Activated CD8-positive, alpha-beta T cell treated with anti-CD3 and anti-CD28 coated beads, Interleukin-2, amount 10 ng/mL, durations not matched to agents 7 days and 5 days (primary cell): ENCODE measurements around the gene MTIF3. TPM values are rescaled to one million over a fixed set of nuclear protein-coding genes. Genes with fewer than 3 reads are reported as not detected.

Experiments
- ATAC-seq: fragments of 150-1000 bp; cut with Tn5 transposase; one replicate; pipeline ENCODE4 v1.10.0; 2021; ENCODE audit warnings: moderate library complexity
- CTCF ChIA-PET: fragments of 350-600 bp; sonication (Branson Sonifier 250); formaldehyde crosslinking; loops from one replicate; lab custom pipeline; 2021; ENCODE audit warnings: antibody characterized with exemption; lab: Charles Lee
- POLR2A ChIA-PET: fragments of 350-600 bp; sonication (Branson Sonifier 250); formaldehyde crosslinking; loops from one replicate; lab custom pipeline; 2021; ENCODE audit warnings: antibody characterized with exemption; lab: Charles Lee
- DNase-seq: peaks from one replicate; pipeline ENCODE4 v3.0.0-alpha.2; 2020
- H3K27ac Mint-ChIP-seq: one replicate; pipeline ENCODE4 v1.8.0; 2021; ENCODE audit warnings: mild to moderate bottlenecking, mixed read lengths
- H3K27me3 Mint-ChIP-seq: one replicate; pipeline ENCODE4 v1.8.0; 2021; ENCODE audit warnings: low read depth, mixed read lengths
- H3K36me3 Mint-ChIP-seq: one replicate; pipeline ENCODE4 v1.8.0; 2021; ENCODE audit warnings: low read depth, mixed read lengths
- H3K4me1 Mint-ChIP-seq: one replicate; pipeline ENCODE4 v1.8.0; 2021; ENCODE audit warnings: low read depth, mixed read lengths
- H3K4me3 Mint-ChIP-seq: one replicate; pipeline ENCODE4 v1.8.0; 2021; ENCODE audit warnings: mild to moderate bottlenecking, mixed read lengths
- H3K9me3 Mint-ChIP-seq: one replicate; pipeline ENCODE4 v1.8.0; 2022; ENCODE audit warnings: mixed read lengths; ENCODE audit not compliant: insufficient read depth
- total RNA-seq, 2 experiments: library from RNA; stranded (reverse); gene quantifications; one replicate each; pipeline ENCODE4 v1.2.3, GENCODE V29; 2021

Gene MTIF3
- total RNA-seq, 2 experiments from 2014 or later: 39.9 to 44.7 TPM

DNA sequence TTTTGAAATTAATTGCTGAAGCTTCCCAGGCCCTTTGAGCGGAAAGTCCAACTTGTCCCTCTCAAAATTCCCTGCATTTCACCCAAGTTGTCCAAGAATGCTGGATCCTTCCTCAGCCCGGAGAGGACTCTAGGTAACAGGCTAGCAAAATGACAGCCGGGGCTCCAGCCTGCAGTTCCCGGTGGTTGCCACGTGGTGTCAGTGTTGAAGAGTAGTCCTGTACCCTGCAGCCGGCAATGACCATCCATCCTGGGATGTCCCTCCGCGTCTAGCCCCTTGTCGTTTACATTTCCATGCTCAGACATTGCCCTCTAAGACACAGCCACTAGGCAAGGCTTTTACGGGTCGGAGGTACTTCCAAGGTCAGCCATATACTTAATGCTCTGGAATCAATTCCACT, 31.4 kb upstream of the MTIF3 start:
- ATAC-seq: no peak
- H3K9me3 Mint-ChIP-seq: peaks cover 7% of the 10 kb centered on the region
- H3K27ac Mint-ChIP-seq: no peak overlapping the region
- H3K4me1 Mint-ChIP-seq: peaks cover 6% of the 10 kb centered on the region
- no peak overlapping the region for H3K4me3 Mint-ChIP-seq
- DNase-seq: peak; percentile 54
- ChIA-PET POLR2A (no interaction called here), CTCF (interaction anchor here (2.3 kb wide), 1 partner anchor 345 kb away, joined by 7 read pairs; no protein-coding TSS in a partner anchor)
- peaks cover 10% of the 10 kb centered on the region for H3K27me3 Mint-ChIP-seq
- no peaks in the 10 kb centered on the region for H3K36me3 Mint-ChIP-seq

DNA sequence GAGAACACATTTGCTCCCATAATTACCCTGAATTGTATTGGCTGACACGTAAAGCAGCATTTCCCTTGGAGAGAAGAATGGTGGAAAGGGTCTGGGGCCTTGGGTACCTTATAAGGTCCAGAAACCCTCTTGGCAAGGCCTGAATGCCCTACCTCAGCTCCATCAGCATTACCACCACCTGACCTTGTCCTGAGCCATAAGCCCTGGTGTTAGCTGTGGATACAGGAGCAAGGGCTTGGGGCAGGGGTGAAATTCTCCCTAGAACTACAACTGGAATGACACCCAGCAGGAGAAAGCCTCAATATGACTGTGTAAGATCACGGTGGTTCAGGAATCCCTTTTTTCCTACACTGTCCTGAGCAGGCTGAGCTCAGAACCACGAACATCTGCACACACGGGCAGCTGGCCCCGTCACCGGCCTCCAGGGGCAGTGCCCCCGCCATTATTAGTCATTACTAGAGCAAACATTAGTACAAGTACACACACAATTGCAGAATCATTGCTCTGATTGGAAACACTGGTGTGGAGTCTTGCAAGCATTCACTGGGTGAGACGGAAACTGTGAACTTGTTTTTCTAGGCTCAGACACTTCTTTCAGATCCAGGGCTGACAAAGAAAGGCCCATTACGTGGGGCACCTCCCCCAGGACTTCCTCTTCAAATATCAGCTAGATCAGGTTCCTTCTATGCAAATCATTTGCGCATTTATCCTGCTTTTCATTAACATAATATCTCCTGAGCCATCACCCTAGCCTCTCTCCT, 26.8 kb upstream of the MTIF3 start:
- no peak for DNase-seq
- POLR2A ChIA-PET: interaction anchor here (1.0 kb wide), 1 partner anchor 27 kb away, joined by 4 read pairs; the partner anchor contains the start of gene MTIF3

DNA sequence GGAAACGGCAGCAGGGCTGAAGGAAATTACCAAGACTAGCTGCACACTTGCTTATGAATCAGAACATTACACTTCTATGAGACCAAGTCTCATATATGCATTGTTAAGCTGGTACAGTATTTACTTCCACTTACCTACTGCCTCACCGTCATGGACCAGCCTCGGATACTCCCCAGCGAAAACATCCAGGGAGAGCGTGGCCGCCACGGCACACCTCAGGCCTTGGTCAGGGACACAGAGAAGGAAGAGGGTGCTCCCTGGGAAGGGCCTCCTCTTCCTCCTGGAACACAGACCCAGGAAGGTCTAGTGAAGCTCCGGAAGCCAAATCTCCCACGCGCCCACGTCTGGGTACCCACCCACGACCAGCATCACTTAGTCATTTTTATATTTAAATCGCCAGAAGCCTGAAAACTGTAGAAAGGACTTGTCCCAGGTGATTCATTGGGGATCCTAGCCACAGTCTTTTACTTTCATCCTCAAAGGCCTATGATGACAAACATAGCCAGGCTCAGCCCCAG, 24.4 kb upstream of the MTIF3 start:
- ChIA-PET POLR2A (no interaction called here), CTCF (interaction anchor here (0.9 to 1.2 kb wide), 2 partner anchors 352 to 490 kb away, joined by 3 read pairs; no protein-coding TSS in a partner anchor)
- H3K27ac Mint-ChIP-seq: no peak overlapping the region
- no peaks in the 10 kb centered on the region for H3K9me3 Mint-ChIP-seq
- no peak overlapping the region for H3K4me3 Mint-ChIP-seq
- H3K36me3 Mint-ChIP-seq: no peaks in the 10 kb centered on the region
- DNase-seq: no peak
- H3K4me1 Mint-ChIP-seq: peaks cover 19% of the 10 kb centered on the region
- ATAC-seq: no peak
- peaks cover 17% of the 10 kb centered on the region for H3K27me3 Mint-ChIP-seq

More for the DNA sequence above, 26.8 kb upstream of the MTIF3 start:
- no peak overlapping the region for H3K4me3 Mint-ChIP-seq
- CTCF ChIA-PET: no interaction called here
- H3K4me1 Mint-ChIP-seq: peaks cover 19% of the 10 kb centered on the region
- H3K36me3 Mint-ChIP-seq: no peaks in the 10 kb centered on the region
- no peak for ATAC-seq
- peaks cover 10% of the 10 kb centered on the region for H3K27me3 Mint-ChIP-seq
- H3K27ac Mint-ChIP-seq: no peak overlapping the region
- peaks cover 1% of the 10 kb centered on the region for H3K9me3 Mint-ChIP-seq

DNA sequence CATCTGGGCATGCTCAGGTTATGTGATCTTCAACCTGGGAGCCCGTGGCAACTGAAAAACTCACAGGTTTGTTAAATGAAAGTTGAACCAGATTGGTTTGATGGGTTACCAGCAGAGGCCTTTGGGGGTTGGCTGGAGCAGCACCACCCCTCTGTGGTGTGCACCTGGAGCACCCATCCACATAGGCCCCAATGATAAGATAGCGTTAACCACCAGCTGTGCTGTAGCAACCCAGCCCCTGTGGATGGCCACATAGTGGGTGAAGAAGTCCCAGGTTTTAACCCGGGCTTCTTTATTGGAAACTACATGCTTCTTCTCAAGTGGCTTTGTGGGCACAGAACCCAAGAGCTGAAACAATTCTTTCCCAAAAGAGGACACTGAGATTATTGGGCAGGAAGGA, 22.6 kb upstream of the MTIF3 start:
- Mint-ChIP-seq H3K4me1 (peaks cover 19% of the 10 kb centered on the region), H3K36me3 (no peaks in the 10 kb centered on the region), H3K27ac (peak overlapping the region; percentile 30), H3K27me3 (peaks cover 7% of the 10 kb centered on the region), H3K9me3 (no peaks in the 10 kb centered on the region), H3K4me3 (no peak overlapping the region)
- peak; percentile 91 for ATAC-seq
- peak; percentile 46 for DNase-seq
- POLR2A ChIA-PET: interaction anchor here (0.5 to 1.6 kb wide), 2 partner anchors 17 to 28 kb away, joined by 3 to 5 read pairs; no protein-coding TSS in a partner anchor
- CTCF ChIA-PET: interaction anchor here (1.0 to 1.6 kb wide), 4 partner anchors 17 to 511 kb away, joined by 3 to 4 read pairs (median 3); no protein-coding TSS in a partner anchor

DNA sequence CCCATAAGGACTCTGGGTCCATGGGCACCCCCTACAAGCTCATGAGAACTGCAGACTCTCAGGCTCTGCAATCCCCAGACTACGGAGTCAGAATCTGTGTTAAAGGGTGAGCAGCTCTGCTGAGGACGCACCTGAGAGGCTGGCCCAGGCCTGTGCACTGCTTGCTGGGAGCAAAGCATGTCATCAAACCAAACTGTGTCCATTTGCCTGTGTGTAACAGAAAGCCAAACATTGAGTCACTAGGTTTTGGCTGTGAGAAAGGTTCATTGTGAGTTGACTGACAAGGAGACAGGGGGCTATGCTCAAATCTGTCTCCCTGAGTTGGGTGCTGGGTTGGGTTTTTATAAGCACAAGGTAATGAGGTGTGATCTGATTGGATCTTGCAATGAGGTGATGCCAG, 22.1 kb upstream of the MTIF3 start:
- POLR2A ChIA-PET: interaction anchor here (1.6 kb wide), 1 partner anchor 17 kb away, joined by 5 read pairs; no protein-coding TSS in a partner anchor
- Mint-ChIP-seq H3K36me3 (no peaks in the 10 kb centered on the region), H3K9me3 (no peaks in the 10 kb centered on the region), H3K27ac (no peak overlapping the region), H3K27me3 (peaks cover 7% of the 10 kb centered on the region), H3K4me1 (peaks cover 19% of the 10 kb centered on the region), H3K4me3 (no peak overlapping the region)
- peak; percentile 28 for ATAC-seq
- no peak for DNase-seq
- CTCF ChIA-PET: interaction anchor here (1.0 to 1.2 kb wide), 2 partner anchors 354 to 511 kb away, joined by 3 read pairs; no protein-coding TSS in a partner anchor

DNA sequence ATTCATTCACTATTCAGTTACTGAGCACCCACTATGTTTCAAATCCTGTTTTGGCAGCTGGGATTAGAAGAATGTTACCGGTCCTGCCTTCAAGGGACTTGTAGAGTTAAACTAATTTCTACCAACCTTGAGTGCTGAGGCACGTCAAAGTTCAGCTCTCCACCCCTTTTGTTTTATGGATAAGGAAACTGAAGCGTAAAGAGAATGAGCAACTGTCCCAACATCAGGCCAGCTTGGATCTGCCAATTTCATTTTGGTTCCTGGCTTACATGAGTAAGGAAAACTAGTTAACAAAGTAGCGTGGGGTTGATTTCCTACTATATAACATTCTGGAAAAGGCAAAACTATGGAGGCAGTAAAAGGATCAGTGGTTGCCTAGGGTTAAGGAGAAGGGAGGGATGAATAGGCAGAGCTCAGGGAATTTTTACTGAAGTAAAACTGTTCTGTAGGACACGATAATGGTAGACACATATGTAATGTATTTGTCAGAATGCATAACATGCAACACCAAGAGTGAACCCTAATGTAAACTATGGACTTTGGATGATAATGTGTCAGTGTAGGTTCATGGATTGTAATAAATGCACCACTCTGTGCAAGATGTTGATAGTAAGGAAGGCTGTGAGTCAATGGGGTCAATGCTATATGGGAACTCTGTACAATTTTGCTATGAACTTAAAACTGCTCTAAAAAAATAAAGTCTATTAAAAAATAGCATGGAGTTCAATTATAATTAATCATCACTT, 19.9 kb upstream of the MTIF3 start:
- no peak for DNase-seq

DNA sequence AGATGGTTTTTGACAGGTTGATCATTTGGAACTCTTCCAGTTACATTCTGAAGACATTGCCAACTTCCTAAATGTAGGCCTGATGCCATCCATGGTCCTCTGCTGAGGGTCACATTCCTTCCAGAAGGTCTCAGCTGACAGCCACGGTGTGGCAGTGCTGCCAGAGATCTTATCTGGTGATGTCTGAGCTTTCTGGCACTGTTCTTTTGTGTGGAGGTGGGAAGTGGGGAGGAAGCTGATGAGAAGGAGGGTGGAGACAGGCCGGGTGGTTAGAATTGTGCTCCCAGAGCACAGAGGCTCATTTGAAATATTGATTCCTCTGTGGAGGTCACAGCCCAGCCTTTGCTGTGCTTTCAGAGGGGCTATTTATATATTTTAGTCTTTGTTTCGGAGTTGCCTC, 16.1 kb upstream of the MTIF3 start:
- ChIA-PET POLR2A (no interaction called here), CTCF (interaction anchor here (1.5 to 2.1 kb wide), 3 partner anchors 11 to 360 kb away, joined by 6 to 9 read pairs (median 6); no protein-coding TSS in a partner anchor)
- ATAC-seq (no peak), DNase-seq (no peak)
- peaks cover 4% of the 10 kb centered on the region for H3K4me1 Mint-ChIP-seq
- no peak overlapping the region for H3K4me3 Mint-ChIP-seq
- no peak overlapping the region for H3K27ac Mint-ChIP-seq
- H3K27me3 Mint-ChIP-seq: peaks cover 7% of the 10 kb centered on the region
- H3K9me3 Mint-ChIP-seq: no peaks in the 10 kb centered on the region
- H3K36me3 Mint-ChIP-seq: no peaks in the 10 kb centered on the region

More for the DNA sequence above, 19.9 kb upstream of the MTIF3 start:
- no peak for ATAC-seq
- H3K36me3 Mint-ChIP-seq: no peaks in the 10 kb centered on the region
- no peak overlapping the region for H3K27ac Mint-ChIP-seq
- H3K9me3 Mint-ChIP-seq: no peaks in the 10 kb centered on the region
- peaks cover 20% of the 10 kb centered on the region for H3K4me1 Mint-ChIP-seq
- ChIA-PET CTCF (no interaction called here), POLR2A (no interaction called here)
- H3K27me3 Mint-ChIP-seq: peaks cover 7% of the 10 kb centered on the region
- H3K4me3 Mint-ChIP-seq: no peak overlapping the region

DNA sequence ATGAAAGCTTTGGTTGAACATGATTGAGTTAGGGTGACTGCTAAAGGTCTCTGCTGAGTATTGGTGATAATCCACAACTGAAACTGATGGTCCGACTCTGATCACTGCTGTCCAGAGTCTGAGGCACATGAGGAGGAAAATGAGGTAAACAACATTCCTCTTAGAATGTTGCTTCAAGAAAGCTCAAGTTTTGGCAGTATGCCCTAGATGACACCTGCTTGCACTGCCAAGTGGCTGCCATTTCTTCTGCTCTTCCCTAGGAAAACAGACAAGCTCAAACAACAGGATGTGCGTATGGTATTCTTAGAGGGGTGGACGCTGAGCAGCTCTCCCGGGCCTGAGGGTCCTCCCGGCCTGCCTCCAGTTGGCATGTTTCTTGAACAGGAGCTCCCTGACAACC, 15.2 kb upstream of the MTIF3 start:
- DNase-seq (no peak), ATAC-seq (no peak)
- Mint-ChIP-seq H3K9me3 (no peaks in the 10 kb centered on the region), H3K27me3 (peaks cover 5% of the 10 kb centered on the region), H3K4me3 (no peak overlapping the region), H3K36me3 (no peaks in the 10 kb centered on the region), H3K27ac (no peak overlapping the region), H3K4me1 (peaks cover 4% of the 10 kb centered on the region)
- POLR2A ChIA-PET: interaction anchor here (1.1 kb wide), 1 partner anchor 15 kb away, joined by 3 read pairs; no protein-coding TSS in a partner anchor
- CTCF ChIA-PET: interaction anchor here (1.5 to 2.1 kb wide), 3 partner anchors 10 to 361 kb away, joined by 6 to 9 read pairs (median 6); no protein-coding TSS in a partner anchor

DNA sequence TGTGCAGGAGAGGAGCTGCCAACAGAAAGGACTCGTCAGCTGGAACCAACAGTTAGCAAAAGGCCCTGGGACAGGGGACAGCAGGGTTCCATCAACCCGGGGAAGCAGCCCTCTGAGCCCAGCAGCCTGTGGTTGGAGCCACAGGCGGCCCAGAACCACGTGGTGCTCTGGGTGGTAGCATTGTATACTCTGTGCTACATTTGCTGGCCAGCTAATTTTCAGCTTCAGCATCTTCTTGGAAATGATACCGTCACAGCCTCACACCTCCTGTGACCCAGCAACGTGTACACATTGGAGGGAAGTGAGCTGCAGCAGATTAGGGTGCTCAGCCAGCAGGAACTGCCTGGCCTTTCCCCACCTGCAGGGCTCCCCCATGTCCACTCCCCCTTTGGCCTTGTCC, 13.1 kb upstream of the MTIF3 start:
- no peaks in the 10 kb centered on the region for H3K36me3 Mint-ChIP-seq
- H3K27me3 Mint-ChIP-seq: no peaks in the 10 kb centered on the region
- ChIA-PET CTCF (no interaction called here), POLR2A (interaction anchor here (0.9 to 1.3 kb wide), 2 partner anchors 13 to 37 kb away, joined by 3 to 4 read pairs; no protein-coding TSS in a partner anchor)
- peaks cover 4% of the 10 kb centered on the region for H3K4me1 Mint-ChIP-seq
- H3K27ac Mint-ChIP-seq: no peak overlapping the region
- no peak overlapping the region for H3K4me3 Mint-ChIP-seq
- H3K9me3 Mint-ChIP-seq: no peaks in the 10 kb centered on the region
- no peak for ATAC-seq
- no peak for DNase-seq

DNA sequence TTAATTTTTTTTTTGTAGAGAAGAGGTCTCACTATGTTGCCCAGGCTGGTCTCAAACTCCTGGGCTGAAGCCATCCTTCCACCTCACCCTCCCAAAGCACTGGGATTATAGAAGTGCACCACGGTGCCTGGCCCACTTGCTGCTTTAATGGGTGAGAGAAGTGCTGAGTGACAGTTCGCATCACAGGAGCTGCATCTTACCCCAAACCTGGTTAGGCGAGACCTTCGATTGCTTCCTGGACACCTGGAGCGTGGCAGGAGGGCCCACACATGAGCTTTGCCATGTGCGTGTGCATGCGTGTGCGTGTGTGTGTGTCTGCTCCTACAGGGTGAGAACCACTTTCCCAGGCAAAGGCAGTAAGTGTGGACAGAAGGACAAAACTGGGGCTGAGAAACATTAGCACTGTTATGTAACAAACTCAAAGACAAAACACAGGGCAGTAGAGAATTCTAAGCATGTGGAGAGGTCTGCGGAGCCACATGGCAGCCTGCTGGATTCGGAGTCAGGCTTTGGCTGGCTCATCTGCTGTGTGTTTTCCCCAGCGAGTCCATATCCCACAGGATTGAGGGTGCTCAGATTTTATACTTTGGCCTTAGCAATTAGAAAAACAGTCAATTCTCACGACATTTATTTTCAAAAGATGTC, 11.7 kb upstream of the MTIF3 start:
- Mint-ChIP-seq H3K4me1 (peaks cover 4% of the 10 kb centered on the region), H3K27me3 (no peaks in the 10 kb centered on the region), H3K36me3 (no peaks in the 10 kb centered on the region), H3K27ac (no peak overlapping the region), H3K9me3 (no peaks in the 10 kb centered on the region), H3K4me3 (no peak overlapping the region)
- ChIA-PET POLR2A (interaction anchor here (0.6 kb wide), 1 partner anchor 151 kb away, joined by 3 read pairs; no protein-coding TSS in a partner anchor), CTCF (no interaction called here)
- DNase-seq: no peak
- ATAC-seq: no peak
